Esophagus muscularis mucosa (tissue), 4 donors: ENCODE measurements around the gene PCDHGA5. TPM values are rescaled to one million over a fixed set of nuclear protein-coding genes. Genes with fewer than 3 reads are reported as not detected.
A peak's percentile ranks its signal among the peaks of the same experiment; 100 is the strongest.

Source experiments
- DNase-seq: peaks from one replicate; pipeline ENCODE4 v3.0.0-alpha.2; 2017; ENCODE audit errors: extremely low spot score
- H3K27ac ChIP-seq, 4 donors: fragments of 200-600 bp; sonication (generic); replicated peaks in 1 of 4; 1 replicate in 3 of 4; 2 replicates in 1 of 4; pipeline ENCODE4 v1.5.1; 2016 to 2019; ENCODE audit warnings: mild to moderate bottlenecking in 1 of 4
- H3K27me3 ChIP-seq, 4 donors: fragments of 200-600 bp; sonication (generic); one replicate each; pipeline versions ENCODE4 v1.5.1 to v1.6.0; 2016 to 2019
- H3K36me3 ChIP-seq, 4 donors: fragments of 200-600 bp; sonication (generic); one replicate each; pipeline ENCODE4 v1.5.1; 2016 to 2019
- H3K4me1 ChIP-seq, 4 donors: fragments of 200-600 bp; sonication (generic); one replicate each; pipeline ENCODE4 v1.5.1; 2016 to 2019
- H3K4me3 ChIP-seq, 4 donors: fragments of 200-600 bp; sonication (generic); 1 replicate in 2 of 4; 2 replicates in 2 of 4; pipeline ENCODE4 v1.5.1; 2016 to 2019; ENCODE audit warnings: mild to moderate bottlenecking in 4 of 4, moderate library complexity in 1 of 4
- H3K9me3 ChIP-seq, 4 donors: fragments of 200-600 bp; sonication (generic); 1 replicate in 3 of 4; 2 replicates in 1 of 4; pipeline ENCODE4 v1.5.1; 2016 to 2019
- EP300 ChIP-seq: sonication (generic); formaldehyde crosslinking; IDR thresholded peaks from one replicate; pipeline ENCODE4 v1.6.1; 2017; ENCODE audit warnings: antibody characterized with exemption
- POLR2A ChIP-seq: fragments of 450-650 bp; IDR thresholded peaks from one replicate; pipeline ENCODE4 v1.6.1; 2017; ENCODE audit warnings: antibody characterized with exemption, moderate library complexity, mild to moderate bottlenecking, low read depth
- POLR2AphosphoS5 ChIP-seq, 2 donors: sonication (generic); formaldehyde crosslinking; IDR thresholded peaks; one replicate each; pipeline ENCODE4 v1.6.1; 2017; ENCODE audit warnings: antibody characterized with exemption in 2 of 2
- WGBS: methylation state at CpG from one replicate; pipeline ENCODE4 v1.1.5; 2018; 5-methylcytosine and 5-hydroxymethylcytosine counted together
- intact Hi-C: fragments of 100-400 bp; cut with DNase I; formaldehyde crosslinking; loops from one replicate; pipeline ENCODE4 v1.15.1; 2023
- total RNA-seq, 4 donors: library from RNA; depleted of rRNA; stranded (reverse); fragments of >200 nt; gene quantifications; one replicate each; pipeline versions ENCODE4 v1.1.0 to v1.2.1, GENCODE V29; 2016
- TF ChIP-seq, protein P1 (sequence below), 3 experiments: fragments of 200-600 bp in 2 of 3; fragments of 450-650 bp in 1 of 3; sonication (generic) in 2 of 3; IDR thresholded peaks; one replicate each; pipeline ENCODE4 v1.5.1; 2017 to 2019; ENCODE audit warnings: antibody characterized with exemption in 3 of 3, mild to moderate bottlenecking in 2 of 3, moderate library complexity in 1 of 3

The PCDHGA5 gene
- total RNA-seq, 4 donors from 2014 or later, result 2.6 to 5.4 (median 4.7) TPM

DNA sequence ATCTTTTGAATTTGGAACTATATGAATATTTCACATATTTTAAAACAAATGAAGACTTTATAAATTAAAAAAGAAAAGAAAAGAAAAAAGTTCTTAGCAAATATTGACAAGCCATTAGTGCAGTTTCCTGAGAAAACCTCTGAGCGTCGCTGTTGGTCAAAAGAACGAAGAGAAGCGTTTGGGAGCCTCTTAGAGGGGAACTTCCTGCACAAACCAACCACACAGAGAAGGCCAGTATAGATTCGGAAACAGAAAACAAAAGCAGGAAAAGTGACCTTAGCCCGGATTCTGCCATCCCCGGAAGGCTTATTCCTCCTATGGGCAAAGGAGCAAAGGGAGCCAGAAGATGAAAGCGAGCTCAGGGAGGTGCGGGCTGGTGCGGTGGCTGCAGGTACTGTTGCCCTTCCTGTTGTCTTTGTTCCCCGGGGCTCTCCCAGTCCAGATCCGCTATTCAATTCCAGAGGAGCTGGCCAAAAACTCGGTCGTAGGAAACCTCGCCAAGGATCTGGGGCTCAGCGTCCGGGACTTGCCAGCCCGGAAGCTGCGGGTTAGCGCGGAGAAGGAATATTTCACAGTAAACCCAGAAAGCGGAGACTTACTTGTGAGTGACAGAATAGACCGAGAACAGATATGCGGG, 4.1 kb upstream of the PCDHGA5 start, which contains the start of gene PCDHGB2:
PCDHGB2 (plus strand) TSS at position 205 of the 637 bp plus-strand sequence; CDS start at position 347, 142 bp downstream.
- H3K4me1 ChIP-seq, result no peaks in the 10 kb centered on the region
- no peaks in the 10 kb centered on the region for H3K36me3 ChIP-seq
- no peak for DNase-seq
- peaks cover 10 to 100% (median 98%) of the 10 kb centered on the region in 4 donors for H3K9me3 ChIP-seq
- H3K4me3 ChIP-seq, result peak within 1 kb of the TSS; percentile 23 to 41 (median 24)
- H3K27me3 ChIP-seq, result peaks cover 0 to 27% (median 0%) of the 10 kb centered on the region in 4 donors
- WGBS, result 22% methylated on average over 23 of the region's 24 CpGs
- TF ChIP-seq, protein P1, sequence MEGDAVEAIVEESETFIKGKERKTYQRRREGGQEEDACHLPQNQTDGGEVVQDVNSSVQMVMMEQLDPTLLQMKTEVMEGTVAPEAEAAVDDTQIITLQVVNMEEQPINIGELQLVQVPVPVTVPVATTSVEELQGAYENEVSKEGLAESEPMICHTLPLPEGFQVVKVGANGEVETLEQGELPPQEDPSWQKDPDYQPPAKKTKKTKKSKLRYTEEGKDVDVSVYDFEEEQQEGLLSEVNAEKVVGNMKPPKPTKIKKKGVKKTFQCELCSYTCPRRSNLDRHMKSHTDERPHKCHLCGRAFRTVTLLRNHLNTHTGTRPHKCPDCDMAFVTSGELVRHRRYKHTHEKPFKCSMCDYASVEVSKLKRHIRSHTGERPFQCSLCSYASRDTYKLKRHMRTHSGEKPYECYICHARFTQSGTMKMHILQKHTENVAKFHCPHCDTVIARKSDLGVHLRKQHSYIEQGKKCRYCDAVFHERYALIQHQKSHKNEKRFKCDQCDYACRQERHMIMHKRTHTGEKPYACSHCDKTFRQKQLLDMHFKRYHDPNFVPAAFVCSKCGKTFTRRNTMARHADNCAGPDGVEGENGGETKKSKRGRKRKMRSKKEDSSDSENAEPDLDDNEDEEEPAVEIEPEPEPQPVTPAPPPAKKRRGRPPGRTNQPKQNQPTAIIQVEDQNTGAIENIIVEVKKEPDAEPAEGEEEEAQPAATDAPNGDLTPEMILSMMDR (IDR thresholded peaks at IDR 0.05), result peak in 2 of 3 experiments; percentile 14 to 25
- no peak for TF ChIP-seq EP300
- no peak within 1 kb of the TSS for H3K27ac ChIP-seq
- intact Hi-C loops, result loop anchor here (10.0 kb wide), 1 partner anchor 205 kb away; no protein-coding TSS in a partner anchor

DNA sequence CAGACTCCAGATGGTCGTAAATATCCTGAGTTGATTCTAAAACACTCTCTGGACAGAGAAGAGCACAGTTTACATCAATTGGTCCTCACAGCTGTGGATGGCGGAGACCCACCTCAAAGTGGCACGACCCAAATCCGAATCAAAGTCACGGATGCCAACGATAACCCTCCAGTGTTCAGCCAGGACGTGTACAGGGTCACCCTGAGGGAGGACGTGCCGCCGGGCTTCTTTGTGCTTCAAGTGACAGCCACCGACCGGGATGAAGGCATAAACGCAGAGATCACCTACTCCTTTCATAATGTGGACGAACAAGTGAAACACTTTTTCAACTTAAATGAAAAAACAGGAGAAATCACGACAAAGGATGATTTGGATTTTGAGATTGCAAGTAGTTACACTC, 3.3 kb upstream of the PCDHGA5 start:
- TF ChIP-seq POLR2A (no peak), POLR2AphosphoS5 (IDR thresholded peaks at IDR 0.05) (no peak)
- Histone ChIP-seq H3K4me3 (no peak overlapping the region), H3K27me3 (peaks cover 0 to 35% (median 0%) of the 10 kb centered on the region in 4 donors), H3K36me3 (no peaks in the 10 kb centered on the region), H3K9me3 (peaks cover 14 to 100% (median 98%) of the 10 kb centered on the region in 4 donors), H3K27ac (no peak overlapping the region), H3K4me1 (no peaks in the 10 kb centered on the region)
- no peak for DNase-seq
- WGBS, result 47% methylated on average over 13 of the region's 15 CpGs
- intact Hi-C loops, result no loop called here

DNA sequence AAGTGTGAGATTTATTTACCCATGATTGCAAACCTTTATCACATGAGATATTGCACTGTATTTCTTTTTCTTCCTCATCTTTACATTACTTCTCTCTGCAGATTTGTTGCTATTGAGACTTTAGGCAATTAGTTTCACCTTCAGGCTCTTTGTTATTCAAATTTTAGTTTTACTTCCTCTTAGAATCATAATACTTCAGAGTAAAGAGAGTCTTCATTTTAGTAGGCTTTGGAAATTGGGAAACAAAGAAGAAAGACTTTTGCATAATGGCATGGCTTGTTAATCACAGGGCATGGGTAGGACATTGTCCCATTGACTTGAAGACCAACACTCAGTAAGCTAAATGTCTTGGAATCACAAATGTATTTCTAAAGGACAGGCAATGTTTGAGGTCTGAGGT, 1.2 kb upstream of the PCDHGA5 start:
- H3K9me3 ChIP-seq, result peaks cover 5 to 100% (median 98%) of the 10 kb centered on the region in 4 donors
- no peaks in the 10 kb centered on the region for H3K36me3 ChIP-seq
- H3K27me3 ChIP-seq, result peaks cover 0 to 43% (median 0%) of the 10 kb centered on the region in 4 donors
- TF ChIP-seq POLR2AphosphoS5 (IDR thresholded peaks at IDR 0.05) (no peak), EP300 (no peak), POLR2A (no peak)
- TF ChIP-seq, protein P1 (IDR thresholded peaks at IDR 0.05), result no peak
- H3K4me3 ChIP-seq, result no peak overlapping the region
- intact Hi-C loops, result no loop called here
- H3K27ac ChIP-seq, result no peak overlapping the region
- no peak for DNase-seq
- H3K4me1 ChIP-seq, result no peaks in the 10 kb centered on the region

DNA sequence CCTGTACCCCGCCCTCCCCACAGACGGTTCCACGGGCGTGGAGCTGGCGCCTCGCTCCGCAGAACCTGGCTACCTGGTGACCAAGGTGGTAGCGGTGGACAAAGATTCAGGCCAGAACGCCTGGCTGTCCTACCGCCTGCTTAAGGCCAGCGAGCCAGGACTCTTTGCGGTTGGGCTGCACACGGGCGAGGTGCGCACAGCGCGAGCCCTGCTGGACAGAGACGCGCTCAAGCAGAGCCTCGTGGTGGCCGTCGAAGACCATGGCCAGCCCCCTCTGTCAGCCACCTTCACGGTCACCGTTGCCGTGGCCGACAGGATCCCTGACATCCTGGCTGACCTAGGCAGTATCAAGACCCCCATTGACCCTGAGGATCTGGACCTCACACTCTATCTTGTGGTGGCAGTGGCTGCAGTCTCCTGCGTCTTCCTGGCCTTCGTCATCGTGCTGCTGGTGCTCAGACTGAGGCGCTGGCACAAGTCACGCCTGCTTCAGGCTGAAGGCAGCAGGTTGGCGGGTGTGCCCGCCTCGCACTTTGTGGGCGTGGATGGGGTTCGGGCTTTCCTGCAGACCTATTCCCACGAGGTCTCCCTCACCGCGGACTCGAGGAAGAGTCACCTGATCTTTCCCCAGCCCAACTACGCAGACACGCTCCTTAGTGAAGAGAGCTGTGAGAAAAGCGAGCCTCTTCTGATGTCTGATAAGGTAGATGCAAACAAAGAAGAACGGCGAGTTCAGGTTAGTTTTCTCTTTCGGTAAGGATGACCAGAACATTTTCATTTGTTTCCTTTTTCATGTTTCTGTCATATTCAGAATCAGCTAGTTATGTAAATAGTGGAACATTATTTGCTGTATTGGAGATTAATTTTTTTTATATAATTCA, 2.3 kb downstream of the PCDHGA5 start:
- Histone ChIP-seq H3K9me3 (peaks cover 9 to 100% (median 97%) of the 10 kb centered on the region in 4 donors), H3K27ac (no peak overlapping the region), H3K4me3 (no peak overlapping the region), H3K27me3 (peaks cover 0 to 38% (median 0%) of the 10 kb centered on the region in 4 donors), H3K36me3 (no peaks in the 10 kb centered on the region), H3K4me1 (no peaks in the 10 kb centered on the region)
- TF ChIP-seq EP300 (no peak), POLR2AphosphoS5 (IDR thresholded peaks at IDR 0.05) (no peak)
- TF ChIP-seq, protein P1 (IDR thresholded peaks at IDR 0.05), result no peak
- no peak for DNase-seq
- intact Hi-C loops, result no loop called here
- WGBS, result 46% methylated on average over 16 of the region's 46 CpGs
